Subcutaneous adipose tissue (tissue), 4 donors: Measurements from ENCODE around the gene RNF167. TPM values are rescaled to one million over a fixed set of nuclear protein-coding genes. Genes with fewer than 3 reads are reported as not detected.

Source experiments
- total RNA-seq, 4 donors: library from RNA; depleted of rRNA; stranded (reverse); fragments of >200 nt; gene quantifications; one replicate each; pipeline ENCODE4 v1.1.0, GENCODE V29; 2016
- TF ChIP-seq, protein P1 (sequence below): fragments of 450-650 bp; IDR thresholded peaks from one replicate; pipeline ENCODE4 v1.5.1; 2016; ENCODE audit warnings: low read depth, mild to moderate bottlenecking, control low read depth, antibody characterized with exemption, moderate library complexity

RNF167 gene
- total RNA-seq, 4 donors from 2014 or later, result 21.7 to 42.0 (median 31.0) TPM

DNA sequence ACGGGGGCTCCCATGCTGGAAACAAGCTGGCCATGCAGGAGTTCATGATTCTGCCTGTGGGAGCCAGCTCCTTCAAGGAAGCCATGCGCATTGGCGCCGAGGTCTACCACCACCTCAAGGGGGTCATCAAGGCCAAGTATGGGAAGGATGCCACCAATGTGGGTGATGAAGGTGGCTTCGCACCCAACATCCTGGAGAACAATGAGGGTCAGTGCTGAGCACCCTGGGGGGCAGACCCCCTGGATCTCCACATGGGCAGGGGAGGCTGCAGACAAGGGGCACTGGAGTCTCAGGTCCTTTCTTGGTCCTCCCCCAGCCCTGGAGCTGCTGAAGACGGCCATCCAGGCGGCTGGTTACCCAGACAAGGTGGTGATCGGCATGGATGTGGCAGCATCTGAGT lies 15.0 kb downstream of the RNF167 start:
- TF ChIP-seq, protein P1, sequence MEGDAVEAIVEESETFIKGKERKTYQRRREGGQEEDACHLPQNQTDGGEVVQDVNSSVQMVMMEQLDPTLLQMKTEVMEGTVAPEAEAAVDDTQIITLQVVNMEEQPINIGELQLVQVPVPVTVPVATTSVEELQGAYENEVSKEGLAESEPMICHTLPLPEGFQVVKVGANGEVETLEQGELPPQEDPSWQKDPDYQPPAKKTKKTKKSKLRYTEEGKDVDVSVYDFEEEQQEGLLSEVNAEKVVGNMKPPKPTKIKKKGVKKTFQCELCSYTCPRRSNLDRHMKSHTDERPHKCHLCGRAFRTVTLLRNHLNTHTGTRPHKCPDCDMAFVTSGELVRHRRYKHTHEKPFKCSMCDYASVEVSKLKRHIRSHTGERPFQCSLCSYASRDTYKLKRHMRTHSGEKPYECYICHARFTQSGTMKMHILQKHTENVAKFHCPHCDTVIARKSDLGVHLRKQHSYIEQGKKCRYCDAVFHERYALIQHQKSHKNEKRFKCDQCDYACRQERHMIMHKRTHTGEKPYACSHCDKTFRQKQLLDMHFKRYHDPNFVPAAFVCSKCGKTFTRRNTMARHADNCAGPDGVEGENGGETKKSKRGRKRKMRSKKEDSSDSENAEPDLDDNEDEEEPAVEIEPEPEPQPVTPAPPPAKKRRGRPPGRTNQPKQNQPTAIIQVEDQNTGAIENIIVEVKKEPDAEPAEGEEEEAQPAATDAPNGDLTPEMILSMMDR, result no peak

DNA sequence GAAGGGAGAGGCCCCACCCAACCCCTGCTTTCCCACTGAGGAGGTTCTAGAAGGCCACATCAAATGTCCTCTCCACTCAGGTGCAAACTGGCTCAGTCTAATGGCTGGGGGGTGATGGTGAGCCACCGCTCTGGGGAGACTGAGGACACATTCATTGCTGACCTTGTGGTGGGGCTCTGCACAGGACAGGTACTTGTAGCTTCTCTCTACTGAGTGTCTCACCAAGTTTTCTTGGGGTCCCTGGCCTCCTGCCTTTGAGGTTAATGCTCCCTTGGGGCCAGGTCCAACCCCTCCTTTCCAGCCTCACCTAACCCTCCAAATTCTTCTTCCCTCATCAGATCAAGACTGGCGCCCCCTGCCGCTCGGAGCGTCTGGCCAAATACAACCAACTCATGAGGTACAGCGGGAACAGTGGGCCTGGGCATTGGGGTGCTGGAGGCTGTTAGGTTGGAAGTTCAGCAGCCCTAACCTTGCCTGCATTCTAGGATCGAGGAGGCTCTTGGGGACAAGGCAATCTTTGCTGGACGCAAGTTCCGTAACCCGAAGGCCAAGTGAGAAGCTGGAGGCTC lies 16.5 kb downstream of the RNF167 start:
- TF ChIP-seq, protein P1, result no peak

DNA sequence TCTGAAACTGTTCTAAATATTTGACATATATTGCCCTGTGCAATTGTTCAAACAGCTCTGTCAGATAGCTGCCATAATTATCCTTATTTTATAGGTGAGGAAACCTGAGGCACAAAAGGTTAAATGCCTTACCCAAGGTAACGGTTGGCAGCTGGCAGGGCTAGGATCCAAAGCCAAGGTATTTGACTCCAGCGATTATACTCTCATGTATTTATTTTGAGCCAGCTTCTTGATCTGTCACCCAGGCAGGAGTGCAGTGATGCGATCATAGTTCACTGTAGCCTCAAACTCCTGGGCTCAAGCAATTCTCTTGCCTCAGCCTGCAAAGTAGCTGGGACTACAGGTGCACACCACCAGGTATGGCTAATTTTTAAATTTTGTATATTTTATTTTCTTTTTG lies 18.0 kb downstream of the RNF167 start:
- TF ChIP-seq, protein P1, result no peak

DNA sequence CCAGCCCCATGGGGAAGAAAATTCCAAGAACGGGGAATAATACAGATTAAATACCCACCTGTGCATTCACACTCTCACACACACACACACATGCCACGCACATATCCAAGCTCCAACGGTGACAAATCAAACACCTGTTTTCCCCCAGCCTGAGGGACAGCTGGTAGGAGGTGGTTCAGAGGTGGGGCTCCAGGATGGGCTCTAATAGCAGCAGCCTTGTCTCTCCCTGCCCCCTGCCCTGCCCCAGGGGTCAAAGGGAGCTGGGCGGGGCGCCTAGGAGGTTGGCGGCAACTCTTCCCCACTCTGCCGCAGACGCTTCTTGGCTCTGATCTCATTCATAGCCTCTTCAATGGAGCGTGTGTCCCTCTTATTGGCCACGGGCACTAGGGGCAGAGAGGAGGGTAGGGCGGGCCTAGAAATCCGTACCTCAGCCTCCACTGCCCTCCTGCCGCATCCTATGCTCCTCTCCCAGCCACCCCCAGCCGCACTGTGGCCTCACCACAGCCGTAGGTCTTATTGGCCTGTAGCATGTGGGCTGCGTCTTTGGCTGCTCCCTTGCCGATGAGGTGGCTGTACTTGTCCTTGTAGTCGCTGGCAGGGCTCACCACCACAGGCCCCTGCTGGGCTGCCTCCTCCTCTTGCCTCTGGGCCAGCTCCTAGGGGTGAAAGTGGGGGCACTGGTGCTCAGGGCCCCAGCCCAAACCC lies 19.3 kb downstream of the RNF167 start:
- TF ChIP-seq, protein P1, result no peak

DNA sequence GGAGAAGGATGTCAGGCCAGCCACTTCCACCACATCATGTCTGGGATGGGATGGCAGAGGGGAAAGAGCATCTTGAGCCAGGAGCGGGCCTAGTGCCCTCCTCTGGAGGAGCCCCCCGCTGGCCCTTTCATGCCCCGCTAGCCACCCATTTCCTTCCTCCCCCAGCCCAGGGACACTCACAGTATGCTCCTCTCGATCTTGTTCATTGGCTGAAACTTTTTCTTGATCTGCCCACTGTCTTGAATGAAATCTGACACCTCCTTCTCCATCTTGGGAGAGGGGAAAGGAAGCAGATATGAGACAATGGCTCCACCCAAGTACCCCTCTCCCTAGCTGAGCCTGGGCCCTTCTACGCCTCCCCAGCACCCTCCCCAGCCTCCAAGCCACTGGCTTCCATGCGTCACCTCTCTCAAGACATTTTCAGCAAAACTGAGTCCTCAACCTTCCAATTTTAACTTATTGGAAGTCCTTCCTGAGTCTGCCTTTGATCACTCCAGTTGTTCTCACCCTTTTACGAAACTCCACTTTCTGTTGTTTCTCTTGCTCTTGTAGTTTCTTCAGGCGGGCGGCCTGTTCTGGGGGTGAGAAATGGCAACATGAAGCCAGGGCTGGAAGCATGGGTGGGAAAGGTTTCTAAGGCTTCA lies 20.3 kb downstream of the RNF167 start:
- TF ChIP-seq, protein P1, result no peak

DNA sequence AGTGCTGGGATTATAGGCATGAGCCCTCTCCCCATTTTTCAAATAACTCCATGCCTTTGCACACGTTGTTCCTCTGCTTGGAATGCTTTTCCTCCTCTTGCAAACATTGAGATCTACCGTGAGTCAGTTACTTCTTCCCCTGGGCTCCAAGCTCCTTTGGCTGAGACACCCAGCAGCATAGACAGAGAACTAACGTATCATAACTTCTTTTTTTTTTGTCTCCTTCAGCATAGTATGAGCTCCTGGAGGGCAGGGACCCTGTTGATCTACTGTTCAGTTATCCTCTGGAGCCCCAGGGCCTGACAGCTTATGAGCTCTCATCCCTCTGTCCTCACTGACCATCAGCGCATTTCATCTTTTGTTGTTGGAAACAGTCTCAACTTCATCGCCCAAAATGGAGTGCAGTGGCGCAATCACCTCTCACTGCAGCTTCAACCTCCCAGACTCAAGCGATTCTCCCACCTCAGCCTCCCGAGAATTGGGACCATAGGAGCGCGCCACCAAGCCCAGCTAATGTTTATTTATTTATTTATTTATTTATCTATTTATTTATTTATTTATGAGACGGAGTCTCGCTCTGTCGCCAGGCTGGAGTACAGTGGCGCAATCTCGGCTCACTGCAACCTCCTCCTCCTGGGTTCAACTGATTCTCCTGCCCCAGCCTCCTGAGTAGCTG lies 25.4 kb downstream of the RNF167 start:
- TF ChIP-seq, protein P1, result no peak

DNA sequence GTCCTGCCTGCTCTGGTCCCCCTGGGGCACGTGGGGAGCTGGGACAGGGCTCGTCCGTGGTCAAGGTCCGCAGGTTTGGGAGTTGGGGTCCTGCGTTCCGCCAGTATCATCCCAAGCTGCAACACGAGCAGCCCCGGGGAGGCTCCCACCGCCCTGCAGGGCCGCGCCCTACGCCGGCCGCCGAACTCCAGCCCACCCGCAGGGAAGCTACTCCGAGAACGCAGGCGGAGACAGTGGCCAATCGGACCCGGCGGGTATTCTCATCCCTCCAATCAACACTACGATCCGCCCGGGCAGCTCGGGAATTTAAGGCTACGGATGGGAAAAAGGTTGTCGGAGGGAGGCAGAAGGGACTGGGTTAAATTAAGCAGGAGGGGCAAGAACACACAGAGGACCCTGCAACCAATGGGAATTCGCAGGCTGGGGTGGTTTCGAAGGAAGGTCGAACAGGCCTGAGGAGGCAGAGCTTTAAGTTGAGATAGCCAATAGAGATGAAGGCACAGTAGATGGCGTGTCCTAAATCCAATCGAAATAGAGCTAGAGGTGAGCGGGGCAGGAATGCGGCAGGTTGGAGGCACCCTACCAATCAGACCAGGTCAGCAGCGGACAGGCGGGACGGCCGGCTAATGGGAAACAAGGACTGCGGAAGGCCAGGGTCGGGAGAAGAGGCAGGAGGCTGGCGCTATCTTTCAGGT lies 26.9 kb downstream of the RNF167 start:
- TF ChIP-seq, protein P1, result no peak
